Measurements from ENCODE around the gene FOXP1.

Gene FOXP1

GRCh38 chr3:70972855-70973254 is 610.7 kb downstream of the FOXP1 start:
- H3K4me3 ChIP-seq (ENCODE audit: low read depth, low read length): no peak overlapping the region
- no peak for DNase-seq (ENCODE audit: low read depth)
- TF ChIP-seq, protein P1, sequence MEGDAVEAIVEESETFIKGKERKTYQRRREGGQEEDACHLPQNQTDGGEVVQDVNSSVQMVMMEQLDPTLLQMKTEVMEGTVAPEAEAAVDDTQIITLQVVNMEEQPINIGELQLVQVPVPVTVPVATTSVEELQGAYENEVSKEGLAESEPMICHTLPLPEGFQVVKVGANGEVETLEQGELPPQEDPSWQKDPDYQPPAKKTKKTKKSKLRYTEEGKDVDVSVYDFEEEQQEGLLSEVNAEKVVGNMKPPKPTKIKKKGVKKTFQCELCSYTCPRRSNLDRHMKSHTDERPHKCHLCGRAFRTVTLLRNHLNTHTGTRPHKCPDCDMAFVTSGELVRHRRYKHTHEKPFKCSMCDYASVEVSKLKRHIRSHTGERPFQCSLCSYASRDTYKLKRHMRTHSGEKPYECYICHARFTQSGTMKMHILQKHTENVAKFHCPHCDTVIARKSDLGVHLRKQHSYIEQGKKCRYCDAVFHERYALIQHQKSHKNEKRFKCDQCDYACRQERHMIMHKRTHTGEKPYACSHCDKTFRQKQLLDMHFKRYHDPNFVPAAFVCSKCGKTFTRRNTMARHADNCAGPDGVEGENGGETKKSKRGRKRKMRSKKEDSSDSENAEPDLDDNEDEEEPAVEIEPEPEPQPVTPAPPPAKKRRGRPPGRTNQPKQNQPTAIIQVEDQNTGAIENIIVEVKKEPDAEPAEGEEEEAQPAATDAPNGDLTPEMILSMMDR (IDR thresholded peaks at IDR 0.05; ENCODE audit: low read depth, low read length, missing control alignments): no peak

DNA sequence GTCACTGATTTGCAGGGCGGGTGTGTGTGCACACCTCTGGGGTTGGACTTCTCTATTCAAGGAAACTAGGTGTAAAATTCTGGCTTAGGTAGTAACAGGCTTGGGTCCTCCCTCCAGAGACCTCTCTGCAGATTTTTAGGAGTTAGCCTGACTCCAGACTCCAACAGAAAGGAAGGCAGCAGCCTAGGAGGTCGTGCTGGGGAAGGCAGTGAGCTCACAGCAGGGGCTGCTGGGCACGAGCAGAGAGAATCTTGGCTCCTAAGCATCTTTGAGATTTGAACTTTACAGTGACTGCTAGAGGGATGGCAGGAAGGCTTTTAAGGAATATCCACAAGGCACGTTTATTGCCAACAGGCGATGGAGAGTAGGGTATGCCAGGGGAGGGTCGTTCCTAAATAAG is 612.6 kb downstream of the FOXP1 start:
- TF ChIP-seq, protein P1 (IDR thresholded peaks at IDR 0.05; ENCODE audit: low read depth, low read length, missing control alignments): no peak
- H3K4me3 ChIP-seq (ENCODE audit: low read depth, low read length): no peak overlapping the region
- DNase-seq (ENCODE audit: low read depth): no peak

DNA sequence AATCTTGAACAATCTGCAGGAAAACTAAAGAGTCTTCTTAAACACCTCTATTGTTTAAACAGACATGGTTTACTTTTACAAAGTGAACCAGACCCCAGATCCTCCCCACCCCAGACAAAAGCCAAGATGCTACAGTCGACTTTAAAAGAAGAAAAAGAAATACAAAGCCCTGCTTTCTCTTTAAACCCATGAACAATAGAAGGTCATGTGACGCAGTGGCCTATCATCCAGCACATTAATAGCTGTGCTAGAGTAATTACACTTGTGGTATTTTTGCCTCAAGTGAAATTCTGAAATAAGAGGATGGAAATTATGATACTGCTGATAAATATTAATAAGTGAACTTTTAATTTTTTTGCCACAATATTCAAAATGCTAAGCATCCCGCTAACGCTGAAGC is 613.4 kb downstream of the FOXP1 start:
- DNase-seq (ENCODE audit: low read depth): no peak
- TF ChIP-seq, protein P1 (IDR thresholded peaks at IDR 0.05; ENCODE audit: low read depth, low read length, missing control alignments): no peak
- H3K4me3 ChIP-seq (ENCODE audit: low read depth, low read length): no peak overlapping the region

- no peak overlapping the region for H3K4me3 ChIP-seq (ENCODE audit: low read depth, low read length)
- DNase-seq (ENCODE audit: low read depth): no peak
- TF ChIP-seq, protein P1 (IDR thresholded peaks at IDR 0.05; ENCODE audit: low read depth, low read length, missing control alignments): no peak
Observed at GRCh38 chr3:70963431-70964275, 619.9 kb downstream of the FOXP1 start.

GRCh38 chr3:70959506-70960291 is 623.8 kb downstream of the FOXP1 start:
- H3K4me3 ChIP-seq (ENCODE audit: low read depth, low read length): no peak overlapping the region
- TF ChIP-seq, protein P1 (IDR thresholded peaks at IDR 0.05; ENCODE audit: low read depth, low read length, missing control alignments): no peak

DNA sequence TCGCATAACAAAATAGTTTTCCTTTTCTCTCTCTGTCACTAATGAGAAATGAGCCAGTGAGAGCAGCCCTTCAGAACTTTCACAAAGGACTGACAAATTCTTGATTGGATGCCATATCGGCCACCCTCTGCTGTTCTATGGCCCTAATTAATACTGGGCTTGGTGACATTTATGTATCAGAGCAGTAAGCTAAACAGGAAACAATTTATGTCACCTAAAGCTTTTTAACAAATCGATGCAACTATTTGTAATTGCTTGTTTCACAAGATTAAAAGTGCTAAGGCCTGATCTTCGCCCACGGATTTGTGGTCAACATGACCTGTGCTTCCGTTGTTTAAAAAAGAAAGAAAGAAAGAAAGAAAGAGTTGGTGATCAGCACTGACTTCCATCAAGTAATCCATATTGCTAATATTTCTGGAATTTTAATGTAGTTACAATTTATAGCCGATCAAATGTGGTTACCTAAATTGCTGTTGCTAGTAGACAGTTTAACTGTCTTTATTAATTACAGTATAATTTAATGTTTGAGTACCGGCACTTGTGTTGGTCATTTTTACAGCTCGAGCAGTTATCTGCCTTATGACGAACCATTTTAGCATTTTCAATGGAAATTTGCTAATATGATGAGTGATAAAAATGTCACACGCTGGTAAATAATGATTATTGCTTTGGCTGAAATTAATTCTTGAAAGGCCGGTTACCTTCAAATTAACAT is 631.3 kb downstream of the FOXP1 start:
- TF ChIP-seq, protein P1 (IDR thresholded peaks at IDR 0.05; ENCODE audit: low read depth, low read length, missing control alignments): no peak
- DNase-seq (ENCODE audit: low read depth): no peak
- no peak overlapping the region for H3K4me3 ChIP-seq (ENCODE audit: low read depth, low read length)

More at GRCh38 chr3:70959506-70960291, 623.8 kb downstream of the FOXP1 start:
- no peak for DNase-seq (ENCODE audit: low read depth)

Measured in GM12864 (cell line).